H9 (cell line): ENCODE data around the gene SAMD14. TPM values are rescaled to one million over a fixed set of nuclear protein-coding genes. Genes with fewer than 3 reads are reported as not detected.

ENCODE experiments used
- DNase-seq: peaks from one replicate; pipeline ENCODE4 v3.0.0-alpha.2; 2017
- H2AFZ ChIP-seq: one replicate; pipeline ENCODE4 v1.6.1; 2013; ENCODE audit warnings: mild to moderate bottlenecking, low read length, control low read depth, moderate library complexity
- H2AK5ac ChIP-seq: 2 replicates; pipeline ENCODE4 v1.6.1; 2013; ENCODE audit warnings: low read length, control low read depth, mixed read lengths; ENCODE audit not compliant: insufficient read length
- H2BK120ac ChIP-seq: one replicate; pipeline ENCODE4 v1.6.1; 2013; ENCODE audit warnings: low read depth, mild to moderate bottlenecking, low read length, control low read depth, inconsistent platforms; ENCODE audit not compliant: poor library complexity, severe bottlenecking
- H2BK12ac ChIP-seq: 2 replicates; pipeline ENCODE4 v1.6.1; 2013; ENCODE audit warnings: low read length, control low read depth, mixed read lengths, low read depth; ENCODE audit not compliant: insufficient read length
- H2BK15ac ChIP-seq: 2 replicates; pipeline ENCODE4 v1.6.1; 2013; ENCODE audit warnings: low read depth, low read length, control low read depth
- H2BK20ac ChIP-seq: one replicate; pipeline ENCODE4 v1.6.1; 2013; ENCODE audit warnings: low read depth, mild to moderate bottlenecking, low read length, control low read depth, inconsistent platforms; ENCODE audit not compliant: poor library complexity, severe bottlenecking
- H2BK5ac ChIP-seq: 2 replicates; pipeline ENCODE4 v1.6.1; 2013; ENCODE audit warnings: low read length, control low read depth, mixed read lengths; ENCODE audit not compliant: insufficient read length
- H3K14ac ChIP-seq: 2 replicates; pipeline ENCODE4 v1.6.1; 2013; ENCODE audit warnings: low read length, control low read depth; ENCODE audit not compliant: insufficient read depth
- H3K18ac ChIP-seq: 2 replicates; pipeline ENCODE4 v1.6.1; 2013; ENCODE audit warnings: low read depth, mild to moderate bottlenecking, mixed read lengths, low read length, control low read depth; ENCODE audit not compliant: insufficient read length
- H3K23ac ChIP-seq: 2 replicates; pipeline ENCODE4 v1.6.1; 2013; ENCODE audit warnings: low read length, control low read depth, mixed read lengths, low read depth; ENCODE audit not compliant: insufficient read length
- H3K23me2 ChIP-seq: 2 replicates; pipeline ENCODE4 v1.6.1; 2013; ENCODE audit warnings: low read depth, mild to moderate bottlenecking, mixed read lengths, low read length, control low read depth; ENCODE audit not compliant: insufficient read length, poor library complexity, severe bottlenecking
- H3K27ac ChIP-seq: 2 replicates; pipeline ENCODE4 v1.5.1; 2013; ENCODE audit warnings: low read length, control low read depth, mixed read lengths, low read depth; ENCODE audit not compliant: insufficient read length
- H3K27me3 ChIP-seq: 2 replicates; pipeline ENCODE4 v1.6.1; 2013; ENCODE audit warnings: low read length, control low read depth, inconsistent platforms; ENCODE audit not compliant: insufficient read depth
- H3K4ac ChIP-seq: 2 replicates; pipeline ENCODE4 v1.6.1; 2013; ENCODE audit warnings: low read depth, mild to moderate bottlenecking, control low read depth, inconsistent platforms, low read length, moderate library complexity
- H3K4me1 ChIP-seq: 2 replicates; pipeline ENCODE4 v1.6.1; 2013; ENCODE audit warnings: low read length, control low read depth, inconsistent platforms; ENCODE audit not compliant: insufficient read depth
- H3K4me2 ChIP-seq: 2 replicates; pipeline ENCODE4 v1.6.1; 2013; ENCODE audit warnings: low read length, control low read depth, mixed read lengths; ENCODE audit not compliant: insufficient read length, insufficient read depth
- H3K56ac ChIP-seq: 2 replicates; pipeline ENCODE4 v1.6.1; 2013; ENCODE audit warnings: low read depth, mild to moderate bottlenecking, mixed read lengths, low read length, control low read depth; ENCODE audit not compliant: insufficient read length
- H3K79me1 ChIP-seq: 2 replicates; pipeline ENCODE4 v1.6.1; 2013; ENCODE audit warnings: low read depth, mild to moderate bottlenecking, moderate library complexity, low read length, control low read depth, inconsistent platforms; ENCODE audit not compliant: insufficient read depth, poor library complexity, severe bottlenecking
- H3K79me2 ChIP-seq: 2 replicates; pipeline ENCODE4 v1.6.1; 2013; ENCODE audit warnings: low read length, control low read depth, inconsistent platforms; ENCODE audit not compliant: insufficient read depth
- H3K9ac ChIP-seq: 2 replicates; pipeline ENCODE4 v1.6.1; 2013; ENCODE audit warnings: low read length, control low read depth, mixed read lengths; ENCODE audit not compliant: insufficient read length; ENCODE audit errors: extremely low read depth
- H3K9me3 ChIP-seq: one replicate; pipeline ENCODE4 v1.6.1; 2013; ENCODE audit warnings: low read depth, low read length, inconsistent platforms; ENCODE audit not compliant: control insufficient read depth
- H3T11ph ChIP-seq: one replicate; pipeline ENCODE4 v1.6.1; 2013; ENCODE audit warnings: mild to moderate bottlenecking, low read length, control low read depth, inconsistent platforms
- H4K20me1 ChIP-seq: one replicate; pipeline ENCODE4 v1.6.1; 2013; ENCODE audit not compliant: control insufficient read depth, insufficient read length, insufficient read depth
- H4K5ac ChIP-seq: 2 replicates; pipeline ENCODE4 v1.6.1; 2013; ENCODE audit warnings: low read depth, mild to moderate bottlenecking, mixed read lengths, low read length, control low read depth; ENCODE audit not compliant: insufficient read length
- H4K8ac ChIP-seq: replicated peaks from 2 replicates; pipeline ENCODE4 v1.6.1; 2013; ENCODE audit warnings: low read length, control low read depth, mixed read lengths, low read depth; ENCODE audit not compliant: insufficient read length
- H4K91ac ChIP-seq: 2 replicates; pipeline ENCODE4 v1.6.1; 2013; ENCODE audit warnings: low read depth, mild to moderate bottlenecking, moderate library complexity, mixed read lengths, low read length, control low read depth; ENCODE audit not compliant: insufficient read length
- H3K27ac Mint-ChIP-seq, 3 experiments: 2 replicates in 2 of 3; 3 replicates in 1 of 3; pipeline ENCODE4 v1.8.0; 2020 to 2021; ENCODE audit warnings: mixed read lengths in 3 of 3, mild to moderate bottlenecking in 1 of 3, moderate library complexity in 1 of 3
- H3K27me3 Mint-ChIP-seq: 2 replicates; pipeline ENCODE4 v1.8.0; 2021; ENCODE audit warnings: low read depth, mild to moderate bottlenecking, moderate library complexity, mixed read lengths
- H3K36me3 Mint-ChIP-seq, 3 experiments: 2 replicates in 2 of 3; 3 replicates in 1 of 3; pipeline ENCODE4 v1.8.0; 2020 to 2021; ENCODE audit warnings: low read depth in 3 of 3, mixed read lengths in 3 of 3; ENCODE audit not compliant: insufficient read depth in 1 of 3
- H3K4me1 Mint-ChIP-seq, 2 experiments: 2 replicates each; pipeline ENCODE4 v1.8.0; 2020; ENCODE audit warnings: mixed read lengths in 2 of 2
- H3K4me3 Mint-ChIP-seq, 2 experiments: 2 replicates in 1 of 2; 3 replicates in 1 of 2; pipeline ENCODE4 v1.8.0; 2020 to 2021; ENCODE audit warnings: mild to moderate bottlenecking in 2 of 2, mixed read lengths in 2 of 2, moderate library complexity in 1 of 2
- H3K9me3 Mint-ChIP-seq, 2 experiments: 2 replicates in 1 of 2; 3 replicates in 1 of 2; pipeline ENCODE4 v1.8.0; 2020; ENCODE audit warnings: mild to moderate bottlenecking in 2 of 2, mixed read lengths in 2 of 2, moderate library complexity in 1 of 2
- CTCF ChIP-seq: fragments of 200-600 bp; sonication (generic); conservative IDR thresholded peaks from 3 replicates; pipeline ENCODE4 v1.8.0; 2021; ENCODE audit warnings: antibody characterized with exemption, mild to moderate bottlenecking
- whole genome bisulfite sequencing: extraction: QIAGEN DNeasy Blood & Tissue Kit; methylation state at CpG from one replicate; pipeline ENCODE4 v1.1.7; 2013; ENCODE audit warnings: missing lambda C conversion rate, low lambda C conversion rate, mixed read lengths; ENCODE audit not compliant: insufficient read length; ENCODE audit errors: extremely low coverage; 5-methylcytosine and 5-hydroxymethylcytosine counted together
- total RNA-seq: library from RNA; stranded (reverse); gene quantifications from 2 replicates; pipeline ENCODE4 v1.2.1, GENCODE V29; 2021

Gene SAMD14
- total RNA-seq, 1 experiment from 2014 or later: 5.9 TPM

GRCh38 chr17:50167371-50167770 is 37.4 kb upstream of the SAMD14 start:
- Histone ChIP-seq H3K4ac (no peak overlapping the region), H4K20me1 (no peaks in the 10 kb centered on the region), H3K27ac (no peak overlapping the region), H3K9ac (no peak overlapping the region), H2BK12ac (no peak overlapping the region), H3K27me3 (no peaks in the 10 kb centered on the region; the same call in 1 of the 2 replicates), H2AK5ac (no peak overlapping the region), H3K9me3 (no peaks in the 10 kb centered on the region), H4K91ac (no peak overlapping the region), H3K4me2 (no peak overlapping the region), H3K18ac (no peak overlapping the region), H2AFZ (no peak overlapping the region), H2BK15ac (no peak overlapping the region), H3T11ph (no peak overlapping the region), H3K56ac (no peak overlapping the region), H3K23ac (no peak overlapping the region), H4K5ac (no peak overlapping the region), H3K79me2 (no peaks in the 10 kb centered on the region), H4K8ac (no peak overlapping the region), H3K14ac (no peak overlapping the region), H3K79me1 (no peaks in the 10 kb centered on the region), H2BK120ac (no peak overlapping the region), H2BK5ac (no peak overlapping the region), H3K23me2 (no peaks in the 10 kb centered on the region), H3K4me1 (peaks cover 3% of the 10 kb centered on the region; the same call in 1 of the 2 replicates), H2BK20ac (no peak overlapping the region)
- Mint-ChIP-seq H3K36me3 (no peaks in the 10 kb centered on the region), H3K9me3 (no peaks in the 10 kb centered on the region; a peak in 1 of 5 replicates), H3K4me3 (no peak overlapping the region), H3K27ac (no peak overlapping the region), H3K27me3 (peaks cover 10% of the 10 kb centered on the region), H3K4me1 (peaks cover 12 to 44% of the 10 kb centered on the region in 2 experiments)
- WGBS: no CpG with 5 or more reads among the region's 19 CpGs
- no peak for DNase-seq
- TF ChIP-seq CTCF: no peak
